Pancreas (tissue), 10 donors: ENCODE results near the gene SCGB1D1. TPM values are rescaled to one million over a fixed set of nuclear protein-coding genes. Genes with fewer than 3 reads are reported as not detected.
"Not testable (repeated sequence)": the region's sequence is repeated elsewhere in the genome, so short reads cannot be mapped to it uniquely, and the experiment has no call there.

Experiments
- ATAC-seq, 4 donors: fragments of 200-7000 bp; cut with Tn5 transposase; one replicate each; pipeline versions ENCODE4 v1.8.0 to v1.9.1; 2020; ENCODE audit warnings: mild to moderate bottlenecking in 4 of 4, moderate library complexity in 4 of 4
- DNase-seq, 6 donors: peaks; one replicate each; pipeline ENCODE4 v3.0.0-alpha.2; 2020
- FAIRE-seq: peaks from 2 replicates; lab custom pipeline; 2012; peaks lifted over from hg19 to GRCh38; lab: Jason Lieb, UNC
- H3K27ac ChIP-seq, 4 donors: fragments of 200-600 bp; sonication (generic); 1 replicate in 3 of 4; 2 replicates in 1 of 4; pipeline versions ENCODE4 v1.5.0 to v1.8.0; 2020
- H3K27me3 ChIP-seq, 4 donors: fragments of 200-600 bp; one replicate each; pipeline ENCODE4 v1.8.0; 2021
- H3K36me3 ChIP-seq, 3 donors: fragments of 200-600 bp; sonication (generic) in 1 of 3; one replicate each; pipeline versions ENCODE4 v1.5.0 to v1.8.0; 2020 to 2021
- H3K4me1 ChIP-seq, 3 donors: fragments of 200-600 bp; one replicate each; pipeline ENCODE4 v1.8.0; 2021
- H3K4me3 ChIP-seq, 4 donors: fragments of 200-600 bp; sonication (generic) in 2 of 4; one replicate each; pipeline versions ENCODE4 v1.5.0 to v1.8.0; 2020 to 2021
- H3K9me3 ChIP-seq, 4 donors: fragments of 200-600 bp; one replicate each; pipeline ENCODE4 v1.8.0; 2021
- CTCF ChIP-seq, 4 donors: fragments of 200-600 bp; sonication (generic) in 3 of 4; IDR thresholded peaks; one replicate each; pipeline versions ENCODE4 v1.5.0 to v1.8.0; 2021; ENCODE audit warnings: antibody characterized with exemption in 4 of 4
- WGBS, 2 donors: extraction: QIAGEN DNeasy Blood & Tissue Kit; methylation state at CpG; one replicate each; pipeline ENCODE4 v1.1.7; 2013; 5-methylcytosine and 5-hydroxymethylcytosine counted together
- intact Hi-C, 3 donors: fragments of 100-400 bp; cut with DNase I; formaldehyde crosslinking; loops; one replicate each; pipeline versions ENCODE4 v1.11.1 to v1.14.2; 2022
- polyA plus RNA-seq, 2 donors: library from polyadenylated mRNA; stranded (reverse); fragments of 200-250 nt; gene quantifications; one replicate each; pipeline ENCODE4 v1.2.3, GENCODE V29; 2013
- total RNA-seq, 6 donors: library from RNA; stranded (reverse); fragmentation: NEBNext Ultra II Directional in 4 of 6; extraction: Animal tissue kit (Norgen Biotek cat#: 25700) in 4 of 6; gene quantifications; one replicate each; pipeline versions ENCODE4 v1.2.1 to v1.2.4, GENCODE V29; 2021 to 2023
- donor health status: healthy with polysubstance abuse.
- donor health status: DM: no; HTN: no; CAD: no; lungs with moderate emphysema.
- donor health status: DM: no; HTN: no; CAD: no.
- donor health status: control.
- donor health status: control.
- donor health status: Bipolar disorder and iron deficiency.
- donor health status: DM: yes; HTN: yes; CAD: no.
- donor health status: DM: no; HTN: no; CAD: no.
- donor health status: DM: no; HTN: no; CAD: no.
- donor health status: DM: yes; HTN: yes; CAD: no.

The SCGB1D1 gene
- total and polyA plus RNA-seq, 8 donors: not detected

- intact Hi-C loops: no loop called here
- DNase-seq (no peak), ATAC-seq (no peak), FAIRE-seq (no peak)
- H3K4me1 ChIP-seq: no peaks in the 10 kb centered on the region
- H3K27me3 ChIP-seq: peaks cover 0 to 6% (median 0%) of the 10 kb centered on the region in 4 donors
- 63 to 73% methylated on average over 8 of the region's 8 CpGs for WGBS, 2 donors
- no peaks in the 10 kb centered on the region for H3K9me3 ChIP-seq
- H3K4me3 ChIP-seq: no peak overlapping the region
- no peak for TF ChIP-seq CTCF (IDR thresholded peaks at IDR 0.05)
- no peak overlapping the region for H3K27ac ChIP-seq
- H3K36me3 ChIP-seq: no peaks in the 10 kb centered on the region
Observed at GRCh38 chr11:62182147-62182891, 7.7 kb upstream of the SCGB1D1 start.

- Histone ChIP-seq H3K4me3 (no peak overlapping the region), H3K9me3 (no peaks in the 10 kb centered on the region), H3K36me3 (no peaks in the 10 kb centered on the region), H3K27ac (no peak overlapping the region), H3K27me3 (no peaks in the 10 kb centered on the region), H3K4me1 (no peaks in the 10 kb centered on the region)
- ATAC-seq (no peak), DNase-seq (no peak), FAIRE-seq (no peak)
- intact Hi-C loops: no loop called here
- TF ChIP-seq CTCF (IDR thresholded peaks at IDR 0.05): no peak
- WGBS, 2 donors: 72 to 73% methylated on average over 2 of the region's 2 CpGs
Observed at GRCh38 chr11:62186195-62186594, 3.8 kb upstream of the SCGB1D1 start.

- WGBS, 2 donors: 56 to 68% methylated on average over 4 of the region's 4 CpGs
- no peak for FAIRE-seq
- H3K36me3 ChIP-seq: no peaks in the 10 kb centered on the region
- intact Hi-C loops: no loop called here
- no peaks in the 10 kb centered on the region for H3K9me3 ChIP-seq
- H3K27ac ChIP-seq: no peak overlapping the region
- H3K4me3 ChIP-seq: no peak overlapping the region
- no peak for TF ChIP-seq CTCF (IDR thresholded peaks at IDR 0.05)
- H3K27me3 ChIP-seq: no peaks in the 10 kb centered on the region
- DNase-seq: no peak
- ATAC-seq: no peak
- no peaks in the 10 kb centered on the region for H3K4me1 ChIP-seq
Observed at GRCh38 chr11:62193952-62194351, 3.9 kb downstream of the SCGB1D1 start.

- H3K9me3 ChIP-seq, H3K27ac ChIP-seq, DNase-seq, H3K4me3 ChIP-seq, H3K36me3 ChIP-seq, ATAC-seq, FAIRE-seq, intact Hi-C loops, H3K27me3 ChIP-seq, H3K4me1 ChIP-seq: not testable (repeated sequence)
- WGBS, 2 donors: 18 to 38% methylated on average over 4 to 5 of the region's 9 CpGs
Observed at GRCh38 chr11:62195010-62195409, 5.0 kb downstream of the SCGB1D1 start.

GRCh38 chr11:62195945-62196344, 5.9 kb downstream of the SCGB1D1 start:
- H3K9me3 ChIP-seq: no peaks in the 10 kb centered on the region
- no peak overlapping the region for H3K4me3 ChIP-seq
- 71 to 81% methylated on average over 7 of the region's 7 CpGs for WGBS, 2 donors
- H3K4me1 ChIP-seq: no peaks in the 10 kb centered on the region
- no peak overlapping the region for H3K27ac ChIP-seq
- DNase-seq (no peak), FAIRE-seq (no peak), ATAC-seq (no peak)
- intact Hi-C loops: no loop called here
- no peaks in the 10 kb centered on the region for H3K36me3 ChIP-seq
- no peak for TF ChIP-seq CTCF (IDR thresholded peaks at IDR 0.05)
- no peaks in the 10 kb centered on the region for H3K27me3 ChIP-seq

GRCh38 chr11:62197400-62197799, 7.4 kb downstream of the SCGB1D1 start:
- H3K9me3 ChIP-seq, ATAC-seq, H3K4me1 ChIP-seq, H3K27me3 ChIP-seq, H3K36me3 ChIP-seq, FAIRE-seq, H3K4me3 ChIP-seq, H3K27ac ChIP-seq, intact Hi-C loops, DNase-seq: not testable (repeated sequence)
- 83 to 89% methylated on average over 2 of the region's 2 CpGs for WGBS, 2 donors
